Measurements from ENCODE around the gene LELP1. TPM values are rescaled to one million over a fixed set of nuclear protein-coding genes. Genes with fewer than 3 reads are reported as not detected.

The LELP1 gene
- total RNA-seq, 2 donors from 2014 or later = 4.4 TPM; not detected in 1

Other genes starting within 250 kb of the LELP1 start
- gene SPRR4, start 232.8 kb upstream of the LELP1 start, total RNA-seq = not detected
- not detected for gene SPRR1A, start 219.3 kb upstream of the LELP1 start, total RNA-seq
- gene SPRR3, start 201.7 kb upstream of the LELP1 start, total RNA-seq = not detected
- gene SPRR1B, start 172.2 kb upstream of the LELP1 start, total RNA-seq = not detected
- gene SPRR2D, start 162.3 kb upstream of the LELP1 start, total RNA-seq = not detected
- not detected for gene SPRR2A, start 145.9 kb upstream of the LELP1 start, total RNA-seq
- gene SPRR2B, start 131.8 kb upstream of the LELP1 start, total RNA-seq = not detected
- gene SPRR2E, start 108.9 kb upstream of the LELP1 start, total RNA-seq = not detected
- 1 to 10 TPM in 1 of 2 donors, not detected in 1; 2.2 TPM for gene SPRR2F, start 89.9 kb upstream of the LELP1 start, total RNA-seq
- gene SPRR2G, start 52.5 kb upstream of the LELP1 start, total RNA-seq = not detected
- gene PRR9, start 14.2 kb downstream of the LELP1 start, total RNA-seq = not detected
- under 1 TPM in 1 of 2 donors, not detected in 1; 0.45 TPM for gene LORICRIN, start 56.3 kb downstream of the LELP1 start, total RNA-seq
- gene PGLYRP3, start 109.5 kb downstream of the LELP1 start, total RNA-seq = not detected
- not detected for gene PGLYRP4, start 145.4 kb downstream of the LELP1 start, total RNA-seq
- 10 to 100 TPM; 25.6 to 45.2 TPM for gene S100A9, start 154.4 kb downstream of the LELP1 start, total RNA-seq
- gene S100A12, start 172.2 kb downstream of the LELP1 start, total RNA-seq = not detected
- 1 to 10 TPM; 1.5 to 5.6 TPM for gene S100A8, start 187.6 kb downstream of the LELP1 start, total RNA-seq
- not detected for gene S100A7A, start 213.1 kb downstream of the LELP1 start, total RNA-seq